CD4-positive, alpha-beta T cell treated with Interleukin-4 for 4 hours (primary cell): ENCODE data around the gene NUS1.
"Not testable (repeated sequence)": the region's sequence is repeated elsewhere in the genome, so short reads cannot be mapped to it uniquely, and the experiment has no call there.

Source experiments
- DNase-seq: peaks from one replicate; pipeline ENCODE4 v3.0.0-alpha.2; 2020

The NUS1 gene

DNA sequence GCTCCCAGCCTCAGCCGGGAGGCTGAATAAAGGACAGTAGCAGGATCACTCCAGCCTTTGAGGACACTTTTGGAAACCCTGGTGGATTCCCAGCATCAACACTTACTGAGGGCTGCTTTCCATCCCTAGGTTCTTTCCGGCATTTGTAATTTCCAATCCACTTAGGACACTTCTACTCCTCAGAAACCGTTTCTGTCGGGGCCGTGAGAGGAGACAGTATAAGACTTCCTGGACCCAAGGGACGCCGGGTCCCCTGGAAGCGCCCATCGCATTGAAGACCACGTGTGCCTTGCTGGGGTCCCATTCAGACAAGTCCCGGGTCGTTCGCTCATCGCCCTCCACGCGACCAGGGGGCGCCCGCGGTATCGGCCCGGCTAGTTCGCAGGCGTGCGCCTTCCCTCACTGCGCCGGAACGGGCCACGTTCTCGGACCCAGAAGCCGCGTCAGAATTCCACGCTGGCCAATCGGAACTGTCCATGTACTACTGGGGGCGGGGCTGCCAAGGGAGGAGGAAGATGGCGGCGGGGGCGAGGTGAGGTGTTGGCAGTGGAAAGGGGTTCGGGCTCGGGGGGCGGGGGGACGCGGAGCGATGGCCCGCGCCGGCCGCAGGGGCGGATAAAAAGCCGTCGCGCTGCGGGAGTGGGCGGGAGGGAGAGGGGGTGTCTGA, at the start of gene NUS1:
NUS1 (plus strand) TSS at position 479 of the 667 bp plus-strand sequence. CDS start 202 bp downstream, outside the sequence.
- DNase-seq = peak; percentile 99

DNA sequence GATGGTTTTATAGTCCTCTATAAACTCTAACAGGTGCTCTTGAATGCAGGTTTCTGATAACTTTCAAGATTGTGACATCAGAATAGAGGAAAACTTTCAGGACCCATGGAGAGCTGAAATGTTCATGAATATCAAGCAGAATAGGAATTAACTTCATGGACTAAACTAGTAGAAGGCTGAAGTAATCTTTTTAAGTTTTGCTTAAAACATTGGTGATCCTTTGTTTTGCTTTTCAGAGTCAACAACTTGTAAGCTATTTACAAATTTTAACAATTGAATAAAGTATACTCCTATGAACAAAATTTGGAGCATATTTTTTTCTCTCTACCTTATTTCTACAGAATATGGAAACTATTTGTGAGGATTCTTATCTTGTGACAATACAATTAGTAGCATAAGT, 47.7 kb upstream of the NUS1 start:
- no peak for DNase-seq

DNA sequence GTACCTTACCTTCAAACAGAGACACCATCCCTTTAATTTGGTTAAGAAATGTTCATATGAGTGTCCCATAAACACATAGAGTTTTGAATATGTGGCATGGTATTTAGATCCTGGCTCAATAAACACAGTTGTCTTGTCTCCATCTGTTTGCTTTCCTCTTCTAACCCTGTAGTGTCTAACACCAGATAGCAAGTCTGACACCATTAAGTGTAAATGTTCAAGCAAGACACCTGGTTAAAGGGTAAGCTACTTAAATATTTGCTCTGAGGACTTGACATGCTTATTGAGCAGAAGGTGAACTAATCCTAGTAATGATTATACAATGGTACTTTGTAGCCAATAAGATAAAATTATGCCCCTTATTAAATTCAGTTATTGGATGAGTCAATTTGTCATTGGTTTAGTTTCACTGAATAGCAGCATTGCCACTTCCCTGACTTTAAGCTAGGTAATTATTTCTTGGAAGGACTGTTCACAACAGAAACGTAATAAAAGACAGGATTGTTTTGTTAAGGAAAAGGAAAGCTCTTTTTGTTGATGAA, 46.1 kb upstream of the NUS1 start:
- no peak for DNase-seq

- no peak for DNase-seq
Observed at GRCh38 chr6:117637770-117638169, 37.5 kb upstream of the NUS1 start.

GRCh38 chr6:117642976-117643375, 32.3 kb upstream of the NUS1 start:
- DNase-seq = no peak

DNA sequence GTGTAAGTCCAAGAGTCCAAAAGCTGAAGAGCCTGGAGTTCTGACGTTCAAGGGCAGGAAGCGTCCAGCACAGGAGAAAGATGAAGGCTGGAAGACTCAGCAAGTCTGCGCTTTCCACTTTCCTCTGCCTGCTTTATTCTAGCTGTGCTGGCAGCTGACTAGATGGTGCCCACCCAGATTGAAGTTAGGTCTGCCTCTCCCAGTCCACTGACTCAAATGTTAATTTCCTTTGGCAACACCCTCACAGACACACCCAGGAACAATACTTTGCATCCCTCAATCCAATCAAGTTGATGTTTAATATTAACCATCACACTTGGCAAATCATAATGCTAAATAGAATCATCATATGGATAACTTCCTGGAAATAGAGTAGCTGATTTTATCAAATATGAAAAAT, 23.3 kb upstream of the NUS1 start:
- not testable (repeated sequence) for DNase-seq

GRCh38 chr6:117653949-117654348, 21.3 kb upstream of the NUS1 start:
- DNase-seq = no peak

- no peak for DNase-seq
Observed at GRCh38 chr6:117655380-117655779, 19.9 kb upstream of the NUS1 start.

GRCh38 chr6:117666881-117667280, 8.4 kb upstream of the NUS1 start:
- no peak for DNase-seq

GRCh38 chr6:117668736-117669135, 6.5 kb upstream of the NUS1 start:
- no peak for DNase-seq

- DNase-seq = no peak
Observed at GRCh38 chr6:117674503-117674902, 766 bp upstream of the NUS1 start.

DNA sequence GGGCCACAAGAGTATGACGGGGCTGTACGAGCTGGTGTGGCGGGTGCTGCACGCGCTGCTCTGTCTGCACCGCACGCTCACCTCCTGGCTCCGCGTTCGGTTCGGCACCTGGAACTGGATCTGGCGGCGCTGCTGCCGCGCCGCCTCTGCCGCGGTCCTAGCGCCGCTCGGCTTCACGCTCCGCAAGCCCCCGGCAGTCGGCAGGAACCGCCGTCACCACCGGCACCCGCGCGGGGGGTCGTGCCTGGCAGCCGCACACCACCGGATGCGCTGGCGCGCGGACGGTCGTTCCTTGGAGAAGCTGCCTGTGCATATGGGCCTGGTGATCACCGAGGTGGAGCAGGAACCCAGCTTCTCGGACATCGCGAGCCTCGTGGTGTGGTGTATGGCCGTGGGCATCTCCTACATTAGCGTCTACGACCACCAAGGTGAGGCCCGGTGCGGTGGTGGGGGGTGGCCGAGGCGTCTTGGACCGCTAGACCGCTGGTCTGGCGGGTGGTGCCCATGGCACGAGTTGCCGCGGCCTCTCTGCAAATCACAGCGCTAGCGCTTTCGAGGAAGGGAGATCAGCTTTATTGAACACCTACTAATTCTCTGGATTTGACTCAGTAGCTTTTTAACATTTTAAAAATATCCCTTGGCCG, 511 bp downstream of the NUS1 start:
- not testable (repeated sequence) for DNase-seq

- DNase-seq = no peak
Observed at GRCh38 chr6:117676577-117677218, 1.4 kb downstream of the NUS1 start.

DNA sequence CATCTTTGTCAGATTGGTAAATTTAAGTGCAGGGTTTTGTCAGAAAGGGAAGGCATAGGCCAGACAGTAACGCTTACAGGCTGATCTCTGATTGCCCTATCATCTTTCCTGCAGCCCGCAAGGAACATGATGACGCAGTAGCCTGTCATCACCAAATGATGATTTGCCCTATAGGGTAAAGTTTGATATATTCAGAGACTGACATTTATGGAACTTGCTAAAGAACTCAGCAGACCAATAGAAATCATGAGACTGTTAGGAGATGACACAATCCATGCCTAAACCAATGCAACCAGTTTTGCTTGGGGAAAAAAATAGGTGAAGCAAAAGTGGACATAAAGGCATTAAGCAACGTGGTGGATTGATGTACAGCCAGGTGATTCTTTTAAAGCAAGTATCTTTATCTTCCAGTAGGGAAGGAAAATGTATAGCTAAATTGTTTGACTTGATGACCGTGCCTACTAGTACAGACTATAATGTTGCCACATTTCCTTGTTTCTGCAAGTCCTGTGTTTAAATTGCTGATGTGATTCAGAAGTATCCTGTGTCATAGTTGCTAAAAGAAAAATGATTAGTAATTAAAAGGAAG, 2.4 kb downstream of the NUS1 start:
- DNase-seq = peak; percentile 5

GRCh38 chr6:117681162-117681741, 6.0 kb downstream of the NUS1 start:
- DNase-seq = no peak

DNA sequence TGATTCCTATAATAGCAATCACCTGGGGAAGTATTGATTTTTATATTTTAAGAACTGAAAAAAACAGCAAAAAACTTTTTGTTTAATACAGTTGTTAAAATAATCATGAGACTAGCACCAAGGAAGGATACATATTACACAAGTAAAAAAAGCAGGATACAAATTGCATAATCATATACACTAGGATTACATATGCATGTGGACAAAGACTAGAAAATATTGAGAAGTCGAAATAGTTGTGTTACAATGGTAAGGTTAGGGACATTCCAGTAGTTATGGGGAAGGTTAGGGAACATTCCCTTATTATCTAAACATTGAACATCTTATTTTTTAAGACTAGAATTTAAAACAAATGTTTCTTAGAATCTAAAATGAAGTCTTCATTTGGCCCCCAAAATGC, 9.5 kb downstream of the NUS1 start:
- no peak for DNase-seq

- DNase-seq = no peak
Observed at GRCh38 chr6:117685359-117685758, 10.1 kb downstream of the NUS1 start.

- DNase-seq = no peak
Observed at GRCh38 chr6:117687021-117687648, 11.9 kb downstream of the NUS1 start.

DNA sequence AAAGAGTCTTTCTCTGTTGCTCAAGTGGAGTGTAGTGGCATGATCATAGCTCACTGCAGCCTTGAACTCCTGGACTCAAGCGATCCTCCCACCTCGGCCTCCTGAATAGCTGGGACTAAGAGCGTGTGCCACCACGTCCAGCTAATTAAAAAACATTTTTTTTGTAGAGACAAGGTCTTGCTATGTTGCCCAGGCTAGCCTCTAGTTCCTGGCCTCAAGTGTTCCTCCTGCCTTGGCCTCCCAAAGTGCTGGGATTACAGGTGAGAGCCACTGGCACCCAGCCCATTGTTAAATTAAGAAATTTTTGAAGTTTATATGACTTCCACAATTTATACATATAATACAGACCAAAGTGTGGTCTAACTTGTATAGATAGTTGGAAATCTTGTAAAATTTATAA, 14.3 kb downstream of the NUS1 start:
- not testable (repeated sequence) for DNase-seq

DNA sequence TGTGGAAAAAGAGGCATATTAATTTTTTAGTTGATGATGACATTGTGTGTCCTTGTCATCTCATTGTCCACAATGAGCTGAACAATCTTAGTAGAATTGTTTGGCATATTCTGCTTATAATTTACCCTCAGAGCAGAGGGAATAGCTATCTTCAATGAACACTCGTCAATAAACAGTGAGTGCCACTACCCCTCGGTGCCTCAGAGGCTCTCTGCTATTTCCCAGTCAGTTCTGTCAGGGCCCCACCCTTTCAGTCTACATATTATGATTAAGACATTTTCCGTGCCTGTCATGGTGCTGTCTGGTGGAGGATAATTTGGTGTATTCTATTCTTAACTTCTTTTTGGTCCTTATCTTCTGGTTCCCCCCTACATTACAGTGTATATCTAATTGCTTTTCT, 31.2 kb downstream of the NUS1 start:
- DNase-seq = no peak

- not testable (repeated sequence) for DNase-seq
Observed at GRCh38 chr6:117706936-117707509, 31.8 kb downstream of the NUS1 start.

DNA sequence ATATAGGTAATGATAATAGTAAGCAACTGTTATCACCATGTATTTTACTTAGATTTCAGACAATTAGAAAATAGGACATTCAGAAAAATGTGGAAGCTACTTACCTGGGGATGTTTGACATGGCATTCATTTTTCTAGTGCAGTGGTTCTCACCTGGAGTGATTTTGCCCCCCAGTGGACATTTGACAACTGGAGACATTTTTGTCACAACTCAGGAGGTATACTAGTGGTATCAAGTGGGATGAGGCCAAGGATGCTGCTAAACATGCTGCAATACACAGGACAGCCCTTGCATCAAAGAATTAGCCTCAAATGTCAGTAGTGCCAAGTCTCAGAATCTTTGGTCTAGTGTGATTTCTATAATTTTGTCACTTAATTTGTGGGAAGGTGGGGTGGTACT, 36.1 kb downstream of the NUS1 start:
- no peak for DNase-seq
